NCI-H128 (cell line): Measurements from ENCODE around the gene PXMP4.
"Not testable (repeated sequence)": the region's sequence is repeated elsewhere in the genome, so short reads cannot be mapped to it uniquely, and the experiment has no call there.

Experiments used
- DNase-seq: peaks from one replicate; lab custom pipeline; 2025; ENCODE audit not compliant: unreplicated experiment; lab: John Stamatoyannopoulos, UW

The PXMP4 gene

GRCh38 chr20:33704197-33704924 lies 15.7 kb downstream of the PXMP4 start:
- DNase-seq = no peak

- DNase-seq = no peak
These were observed 16.5 kb downstream of the PXMP4 start for GRCh38 chr20:33703498-33704137.

GRCh38 chr20:33702861-33703260 lies 17.2 kb downstream of the PXMP4 start:
- DNase-seq = no peak

- DNase-seq = no peak
These were observed 18.3 kb downstream of the PXMP4 start for GRCh38 chr20:33701629-33702450.

GRCh38 chr20:33700696-33701441 lies 19.2 kb downstream of the PXMP4 start:
- DNase-seq = not testable (repeated sequence)

GRCh38 chr20:33698966-33699365 lies 21.1 kb downstream of the PXMP4 start:
- not testable (repeated sequence) for DNase-seq

- DNase-seq = no peak
These were observed 23.0 kb downstream of the PXMP4 start for GRCh38 chr20:33697129-33697528.

GRCh38 chr20:33696448-33696847 lies 23.7 kb downstream of the PXMP4 start:
- no peak for DNase-seq

- DNase-seq = no peak
These were observed 25.5 kb downstream of the PXMP4 start for GRCh38 chr20:33694639-33695012.

GRCh38 chr20:33693741-33694638 lies 26.1 kb downstream of the PXMP4 start:
- DNase-seq = no peak

- no peak for DNase-seq
These were observed 26.8 kb downstream of the PXMP4 start for GRCh38 chr20:33693289-33693688.

- DNase-seq = no peak
These were observed 30.1 kb downstream of the PXMP4 start for GRCh38 chr20:33689973-33690372.

GRCh38 chr20:33689493-33689892 lies 30.6 kb downstream of the PXMP4 start:
- no peak for DNase-seq

GRCh38 chr20:33688938-33689424 lies 31.1 kb downstream of the PXMP4 start:
- DNase-seq = no peak

- DNase-seq = no peak
These were observed 31.8 kb downstream of the PXMP4 start for GRCh38 chr20:33687993-33688937.

GRCh38 chr20:33687370-33687915 lies 32.7 kb downstream of the PXMP4 start:
- DNase-seq = no peak

GRCh38 chr20:33686984-33687366 lies 33.1 kb downstream of the PXMP4 start:
- no peak for DNase-seq

- DNase-seq = peak; percentile 88
These were observed 33.8 kb downstream of the PXMP4 start, which contains the start of gene E2F1 for GRCh38 chr20:33686100-33686983. E2F1 (minus strand) TSS chr20:33686385; CDS start chr20:33686264, 121 bp downstream.
